NCI-H748 (cell line): Measurements from ENCODE around the gene EHBP1.
"Not testable (repeated sequence)": the region's sequence is repeated elsewhere in the genome, so short reads cannot be mapped to it uniquely, and the experiment has no call there.

Experiments used
- DNase-seq: peaks from one replicate; lab custom pipeline; 2025; ENCODE audit not compliant: unreplicated experiment; lab: John Stamatoyannopoulos, UW

EHBP1 gene

GRCh38 chr2:62732262-62732777, 26.8 kb downstream of the EHBP1 start:
- no peak for DNase-seq

- no peak for DNase-seq
Observed at GRCh38 chr2:62733546-62733945, 28.0 kb downstream of the EHBP1 start.

- DNase-seq, result no peak
Observed at GRCh38 chr2:62736899-62737559, 31.5 kb downstream of the EHBP1 start.

- DNase-seq, result no peak
Observed at GRCh38 chr2:62738981-62739936, 33.7 kb downstream of the EHBP1 start.

- no peak for DNase-seq
Observed at GRCh38 chr2:62740221-62740620, 34.7 kb downstream of the EHBP1 start.

- no peak for DNase-seq
Observed at GRCh38 chr2:62741127-62741526, 35.6 kb downstream of the EHBP1 start.

GRCh38 chr2:62741954-62742722, 36.6 kb downstream of the EHBP1 start:
- DNase-seq, result no peak

- no peak for DNase-seq
Observed at GRCh38 chr2:62743506-62743905, 38.0 kb downstream of the EHBP1 start.

- DNase-seq, result no peak
Observed at GRCh38 chr2:62744603-62745002, 39.1 kb downstream of the EHBP1 start.

GRCh38 chr2:62745891-62746481, 40.5 kb downstream of the EHBP1 start:
- DNase-seq, result no peak

- no peak for DNase-seq
Observed at GRCh38 chr2:62747169-62747568, 41.7 kb downstream of the EHBP1 start.

GRCh38 chr2:62747876-62748275, 42.4 kb downstream of the EHBP1 start:
- DNase-seq, result no peak

GRCh38 chr2:62749111-62749510, 43.6 kb downstream of the EHBP1 start:
- not testable (repeated sequence) for DNase-seq

- DNase-seq, result no peak
Observed at GRCh38 chr2:62757029-62757428, 51.5 kb downstream of the EHBP1 start.

- DNase-seq, result no peak
Observed at GRCh38 chr2:62760026-62760425, 54.5 kb downstream of the EHBP1 start.

- no peak for DNase-seq
Observed at GRCh38 chr2:62760555-62760954, 55.0 kb downstream of the EHBP1 start.

GRCh38 chr2:62765619-62766376, 60.3 kb downstream of the EHBP1 start:
- DNase-seq, result no peak

GRCh38 chr2:62768615-62769014, 63.1 kb downstream of the EHBP1 start:
- DNase-seq, result no peak

GRCh38 chr2:62770629-62771028, 65.1 kb downstream of the EHBP1 start:
- no peak for DNase-seq
